ENCODE measurements around the gene MBOAT2.
"Not testable (repeated sequence)": the region's sequence is repeated elsewhere in the genome, so short reads cannot be mapped to it uniquely, and the experiment has no call there.

The MBOAT2 gene

DNA sequence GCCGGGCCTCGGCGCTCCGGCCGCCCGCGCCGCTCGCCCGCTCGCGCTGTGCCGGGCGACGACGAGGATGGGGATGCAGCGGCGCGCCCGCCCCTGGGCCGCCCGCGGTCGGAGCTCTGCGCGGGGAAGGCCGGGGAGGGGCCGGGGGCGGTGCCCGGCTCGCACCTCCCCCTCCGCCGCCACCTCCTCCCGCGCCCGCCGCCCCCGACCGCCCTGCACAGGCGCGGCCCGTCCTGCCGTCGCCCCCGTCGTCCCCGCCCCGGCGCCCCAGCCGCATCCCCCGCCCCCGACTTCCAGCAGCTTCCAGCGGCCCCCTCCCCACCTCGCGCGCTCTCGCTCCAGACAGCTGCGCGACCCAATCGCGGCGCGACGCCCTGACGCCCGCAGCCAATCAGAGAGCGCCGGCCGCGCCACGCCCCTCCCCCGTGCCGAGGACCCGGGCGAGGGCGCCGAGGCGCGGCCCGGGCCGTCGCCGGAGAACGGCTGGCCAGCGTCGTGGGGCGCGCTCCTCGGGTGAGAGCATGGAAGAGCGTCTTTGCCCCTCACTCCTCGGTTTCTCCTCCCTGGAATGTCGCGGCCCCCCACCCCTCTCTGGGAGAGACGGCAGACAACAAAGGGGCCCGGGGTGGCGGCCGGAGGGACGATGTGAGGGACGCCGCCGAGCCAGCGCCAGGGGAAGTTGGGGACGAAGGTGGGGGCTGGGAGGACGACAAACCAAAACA lies at the start of gene MBOAT2:
TSS of gene MBOAT2 (minus strand) at position 69 of the 722 bp plus-strand sequence. CDS start 70 bp downstream, outside the sequence.
- in situ Hi-C loops (cut with MboI; ENCODE audit: low sequenced_read_pairs) = no loop called here

GRCh38 chr2:9052821-9053533 lies 49.5 kb upstream of the MBOAT2 start:
- in situ Hi-C loops (cut with MboI; ENCODE audit: low sequenced_read_pairs) = no loop called here

GRCh38 chr2:9051451-9051850 lies 48.0 kb upstream of the MBOAT2 start:
- in situ Hi-C loops (cut with MboI; ENCODE audit: low sequenced_read_pairs) = not testable (repeated sequence)

DNA sequence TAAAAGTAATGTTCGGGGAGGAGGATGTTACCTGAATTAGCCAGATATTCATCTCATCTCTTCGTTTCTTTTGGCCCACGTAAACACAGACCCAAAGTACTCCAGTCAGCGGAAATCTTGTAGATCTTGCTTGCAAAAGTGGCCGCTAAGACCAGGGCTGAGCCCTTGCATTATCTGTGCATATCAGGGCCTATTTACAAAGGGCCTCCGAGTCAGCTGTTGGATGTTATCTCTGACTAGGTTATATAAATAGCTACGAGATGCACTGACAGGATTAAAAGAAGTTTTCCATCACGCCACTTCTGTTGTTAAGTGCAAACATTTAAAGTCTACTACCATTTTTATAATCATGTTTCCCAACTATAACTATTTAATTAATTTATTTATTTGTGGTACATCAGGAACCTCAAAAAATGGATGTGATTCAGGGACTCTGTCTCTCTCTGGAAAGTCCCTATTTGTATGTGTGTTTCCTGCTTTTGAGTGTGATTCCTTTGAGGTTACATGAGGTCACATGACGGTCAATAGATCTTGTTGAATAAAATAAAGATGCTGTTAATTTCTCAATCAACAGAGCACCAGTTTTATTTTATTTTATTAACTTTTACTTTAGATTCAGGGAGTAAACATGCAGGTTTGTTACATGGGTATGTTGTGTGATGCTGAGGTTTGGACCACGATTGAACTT lies 46.8 kb upstream of the MBOAT2 start:
- in situ Hi-C loops (cut with MboI; ENCODE audit: low sequenced_read_pairs) = no loop called here

GRCh38 chr2:9045595-9045994 lies 42.1 kb upstream of the MBOAT2 start:
- in situ Hi-C loops (cut with MboI; ENCODE audit: low sequenced_read_pairs) = no loop called here

- in situ Hi-C loops (cut with MboI; ENCODE audit: low sequenced_read_pairs) = not testable (repeated sequence)
Measured at GRCh38 chr2:9043491-9043890, 40.0 kb upstream of the MBOAT2 start.

DNA sequence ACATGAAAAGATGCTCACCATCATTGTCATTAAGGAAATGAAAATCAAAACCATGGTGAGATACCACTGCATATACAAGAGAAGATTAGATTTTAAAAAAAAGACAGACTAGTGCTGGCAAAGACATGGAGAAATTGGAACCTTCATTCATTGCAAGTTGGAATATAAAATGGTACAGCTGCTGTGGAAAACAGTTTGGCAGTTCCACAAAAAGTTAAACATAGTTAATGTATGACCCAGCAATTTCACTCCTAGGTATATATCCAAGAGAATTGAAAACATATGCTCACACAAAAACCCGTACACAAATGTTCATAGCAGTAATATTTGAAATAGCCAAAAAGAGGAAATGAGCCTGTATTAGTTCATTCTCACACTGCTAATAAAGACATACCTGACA lies 33.7 kb upstream of the MBOAT2 start:
- in situ Hi-C loops (cut with MboI; ENCODE audit: low sequenced_read_pairs) = no loop called here

DNA sequence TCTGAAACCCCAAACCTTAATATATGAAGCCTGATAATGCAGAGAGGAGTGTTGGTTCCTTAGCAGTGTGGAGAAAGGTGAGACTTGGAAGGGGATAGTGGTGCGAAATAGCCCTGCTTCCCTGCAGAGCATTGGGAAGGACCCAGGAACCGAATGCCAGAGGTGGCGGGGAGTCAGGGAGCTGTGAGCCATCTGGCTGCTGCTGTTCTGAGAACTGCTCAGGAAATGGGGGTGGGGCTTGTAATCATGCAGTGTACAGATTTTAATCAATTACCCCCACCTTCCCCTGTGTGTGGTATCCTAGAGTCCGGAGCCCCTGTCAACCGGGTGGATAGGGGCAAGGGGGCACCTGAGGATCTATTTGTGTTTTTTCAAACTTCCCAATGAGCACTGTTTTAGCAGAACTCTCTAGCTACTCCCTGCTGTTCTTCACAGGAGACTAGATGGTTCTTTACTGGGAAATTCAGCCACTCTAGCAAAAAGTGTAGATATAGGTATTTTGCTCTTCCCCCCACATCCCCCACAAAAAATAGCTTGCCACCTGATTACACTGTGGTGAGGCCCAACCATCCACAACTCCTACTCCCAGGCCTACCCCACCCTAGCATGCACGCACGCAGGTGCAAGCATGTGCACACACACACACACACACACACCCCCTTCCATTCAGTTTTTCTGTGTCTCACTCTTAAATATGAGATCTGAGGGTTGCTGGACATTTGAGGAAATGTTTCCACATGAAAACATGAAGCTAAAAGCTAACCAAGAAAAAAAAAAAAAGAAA lies 30.1 kb upstream of the MBOAT2 start:
- in situ Hi-C loops (cut with MboI; ENCODE audit: low sequenced_read_pairs) = no loop called here

GRCh38 chr2:9032536-9033255 lies 29.2 kb upstream of the MBOAT2 start:
- in situ Hi-C loops (cut with MboI; ENCODE audit: low sequenced_read_pairs) = no loop called here

DNA sequence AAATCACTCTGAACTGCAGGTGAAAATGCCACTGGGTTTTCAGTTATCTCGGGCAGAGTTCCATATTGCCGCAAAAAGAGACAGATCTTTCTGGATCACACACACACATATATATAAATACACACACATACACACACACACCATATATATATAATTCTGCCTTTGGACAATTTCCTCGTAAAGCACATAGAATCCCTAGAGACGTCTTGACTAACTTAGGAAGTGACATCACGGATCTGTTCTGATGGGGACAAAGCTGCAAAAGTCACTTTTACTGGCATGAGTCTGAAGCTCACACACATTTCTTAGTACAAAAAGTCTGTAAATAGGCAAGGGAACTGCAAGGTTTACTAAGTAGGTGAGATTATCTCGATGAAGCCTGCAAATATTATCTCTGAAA lies 28.6 kb upstream of the MBOAT2 start:
- in situ Hi-C loops (cut with MboI; ENCODE audit: low sequenced_read_pairs) = no loop called here

DNA sequence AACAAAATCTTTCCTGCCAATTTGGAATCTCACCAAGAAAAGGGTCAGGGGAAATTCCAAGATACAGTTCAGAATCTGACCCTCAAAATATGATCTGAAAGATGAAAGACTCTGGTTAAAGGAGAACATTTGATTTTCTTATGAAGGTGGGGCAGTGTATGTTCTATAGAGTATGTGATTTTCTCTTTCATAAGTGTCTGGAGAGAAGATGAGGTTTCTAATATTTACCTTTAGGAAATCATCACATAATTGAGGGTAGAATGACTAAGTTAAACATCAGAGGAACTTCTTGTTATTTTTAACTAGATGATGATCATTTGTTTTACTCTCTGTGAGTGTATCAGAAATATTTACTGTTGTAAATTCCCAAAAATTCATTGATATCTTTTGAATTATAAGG lies 27.8 kb upstream of the MBOAT2 start:
- in situ Hi-C loops (cut with MboI; ENCODE audit: low sequenced_read_pairs) = no loop called here

- in situ Hi-C loops (cut with MboI; ENCODE audit: low sequenced_read_pairs) = no loop called here
Measured at GRCh38 chr2:9030841-9031240, 27.4 kb upstream of the MBOAT2 start.

GRCh38 chr2:9030190-9030589 lies 26.7 kb upstream of the MBOAT2 start:
- in situ Hi-C loops (cut with MboI; ENCODE audit: low sequenced_read_pairs) = no loop called here

GRCh38 chr2:9029721-9030120 lies 26.2 kb upstream of the MBOAT2 start:
- in situ Hi-C loops (cut with MboI; ENCODE audit: low sequenced_read_pairs) = no loop called here

DNA sequence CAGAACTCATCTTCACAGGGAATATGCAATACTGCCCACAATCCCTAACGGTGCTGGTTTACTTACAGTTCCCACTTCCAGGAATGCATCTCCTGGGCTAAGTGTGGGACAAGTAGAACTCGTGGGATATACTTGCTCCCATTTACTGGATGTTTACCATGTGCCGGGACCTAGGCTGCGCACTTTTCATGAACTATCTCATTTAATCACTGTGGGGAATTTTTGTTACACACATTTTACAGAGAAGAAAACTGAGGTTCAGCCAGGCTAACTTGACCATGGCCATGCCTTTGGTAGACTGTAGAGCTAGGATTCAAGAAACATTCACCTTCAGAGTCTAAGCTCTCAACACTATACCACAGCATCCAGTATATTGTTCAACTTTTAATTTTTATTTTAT lies 24.4 kb upstream of the MBOAT2 start:
- in situ Hi-C loops (cut with MboI; ENCODE audit: low sequenced_read_pairs) = no loop called here

GRCh38 chr2:9025746-9026145 lies 22.3 kb upstream of the MBOAT2 start:
- in situ Hi-C loops (cut with MboI; ENCODE audit: low sequenced_read_pairs) = no loop called here

- in situ Hi-C loops (cut with MboI; ENCODE audit: low sequenced_read_pairs) = no loop called here
Measured at GRCh38 chr2:9024575-9024974, 21.1 kb upstream of the MBOAT2 start.

GRCh38 chr2:9021563-9022211 lies 18.2 kb upstream of the MBOAT2 start:
- in situ Hi-C loops (cut with MboI; ENCODE audit: low sequenced_read_pairs) = no loop called here

DNA sequence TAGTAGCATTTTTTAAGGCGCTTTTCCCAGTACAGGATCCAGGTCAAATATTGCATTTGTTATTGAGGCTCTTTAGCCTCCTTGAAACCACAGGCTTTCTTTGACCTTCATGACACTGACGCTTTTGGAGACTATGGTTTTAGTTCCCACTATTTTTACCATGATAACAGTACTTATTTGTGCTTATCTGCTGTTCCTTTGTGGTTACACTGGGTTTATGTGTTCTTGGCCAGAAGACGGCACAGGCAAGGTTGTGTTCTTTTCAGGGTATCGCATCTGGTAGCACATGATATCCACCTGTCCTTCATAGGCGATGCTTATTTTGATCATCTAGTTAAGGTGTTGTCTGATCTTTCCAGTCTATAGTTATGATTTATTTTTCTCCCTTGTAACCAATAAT lies 16.8 kb upstream of the MBOAT2 start:
- in situ Hi-C loops (cut with MboI; ENCODE audit: low sequenced_read_pairs) = no loop called here

DNA sequence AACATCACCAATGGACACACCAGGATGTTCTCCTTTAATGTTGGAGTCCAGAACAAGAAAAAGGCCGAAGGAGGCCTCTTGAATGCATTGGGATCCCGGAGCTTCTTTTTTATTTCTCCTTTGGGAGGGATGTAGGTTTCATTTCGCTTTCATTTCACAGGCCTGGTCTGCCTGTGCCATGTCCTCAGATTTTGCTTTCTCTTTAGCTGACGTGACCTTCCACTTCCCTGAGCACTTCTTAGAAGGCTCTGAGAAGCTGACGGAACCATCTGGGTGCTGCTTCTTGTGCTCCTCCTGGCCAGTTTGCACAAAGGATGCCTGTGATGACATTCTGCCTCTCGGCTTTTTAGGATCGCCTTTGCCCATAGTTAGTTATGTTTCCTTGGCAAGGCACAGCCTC lies 15.1 kb upstream of the MBOAT2 start:
- in situ Hi-C loops (cut with MboI; ENCODE audit: low sequenced_read_pairs) = no loop called here

All from HL-60/S4 treated with retinoic acid at 250 ng/mL for 4 days and 3 days (cell line).